Activated naive CD4-positive, alpha-beta T cell treated with anti-CD3 and anti-CD28 coated beads, Interleukin-2, amount 50 U/mL, for 16 hours (primary cell): ENCODE results near the gene RUFY3.
"Not testable (repeated sequence)": the region's sequence is repeated elsewhere in the genome, so short reads cannot be mapped to it uniquely, and the experiment has no call there.

Source experiments
- DNase-seq: peaks from one replicate; pipeline ENCODE4 v3.0.0-alpha.2; 2020

RUFY3 gene

GRCh38 chr4:70739496-70740337 lies 18.0 kb downstream of the RUFY3 start:
- DNase-seq, result no peak

- DNase-seq, result no peak
These were observed 20.3 kb downstream of the RUFY3 start for GRCh38 chr4:70741867-70742658.

- DNase-seq, result no peak
These were observed 22.0 kb downstream of the RUFY3 start for GRCh38 chr4:70743731-70744130.

- no peak for DNase-seq
These were observed 24.5 kb downstream of the RUFY3 start for GRCh38 chr4:70746179-70746839.

- no peak for DNase-seq
These were observed 26.1 kb downstream of the RUFY3 start for GRCh38 chr4:70747874-70748273.

GRCh38 chr4:70749313-70749712 lies 27.5 kb downstream of the RUFY3 start:
- no peak for DNase-seq

GRCh38 chr4:70752236-70752635 lies 30.5 kb downstream of the RUFY3 start:
- DNase-seq, result no peak

GRCh38 chr4:70753630-70754029 lies 31.9 kb downstream of the RUFY3 start:
- no peak for DNase-seq

GRCh38 chr4:70754470-70754869 lies 32.7 kb downstream of the RUFY3 start:
- DNase-seq, result no peak

GRCh38 chr4:70754990-70755688 lies 33.4 kb downstream of the RUFY3 start:
- no peak for DNase-seq

- DNase-seq, result no peak
These were observed 37.4 kb downstream of the RUFY3 start for GRCh38 chr4:70759126-70759525.

- no peak for DNase-seq
These were observed 37.9 kb downstream of the RUFY3 start for GRCh38 chr4:70759627-70760026.

- no peak for DNase-seq
These were observed 38.9 kb downstream of the RUFY3 start for GRCh38 chr4:70760662-70761061.

- no peak for DNase-seq
These were observed 39.6 kb downstream of the RUFY3 start for GRCh38 chr4:70761276-70761816.

- no peak for DNase-seq
These were observed 43.6 kb downstream of the RUFY3 start for GRCh38 chr4:70765368-70765767.

- no peak for DNase-seq
These were observed 46.7 kb downstream of the RUFY3 start for GRCh38 chr4:70768301-70768948.

- DNase-seq, result not testable (repeated sequence)
These were observed 47.6 kb downstream of the RUFY3 start for GRCh38 chr4:70769396-70769795.

GRCh38 chr4:70772929-70773555 lies 51.3 kb downstream of the RUFY3 start:
- DNase-seq, result no peak

GRCh38 chr4:70778888-70779422 lies 57.2 kb downstream of the RUFY3 start:
- DNase-seq, result no peak

GRCh38 chr4:70783096-70783495 lies 61.3 kb downstream of the RUFY3 start:
- no peak for DNase-seq

- no peak for DNase-seq
These were observed 65.7 kb downstream of the RUFY3 start for GRCh38 chr4:70787496-70787895.
